ENCODE measurements around the gene CACNA1A.

DNA sequence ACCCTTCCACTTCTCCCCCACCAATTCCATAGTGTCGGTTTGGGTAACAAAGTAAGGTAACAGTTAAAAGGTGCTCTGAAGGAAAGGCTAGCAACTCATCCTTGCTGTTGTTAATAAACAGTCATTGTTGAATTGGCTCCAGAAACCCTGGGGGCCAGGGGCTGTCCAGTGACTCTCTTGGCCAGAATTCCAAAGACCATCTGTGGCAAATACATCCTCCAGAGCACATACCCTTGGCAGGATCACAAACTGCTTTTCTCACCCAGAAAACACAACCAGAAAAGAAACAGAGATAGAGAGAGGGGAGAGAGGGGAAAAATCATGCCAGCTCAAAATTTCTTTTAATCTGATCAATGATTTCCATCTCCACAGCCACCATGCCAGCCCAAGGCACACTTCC lies 22.1 kb downstream of the CACNA1A start:
- TF ChIP-seq, protein P1, sequence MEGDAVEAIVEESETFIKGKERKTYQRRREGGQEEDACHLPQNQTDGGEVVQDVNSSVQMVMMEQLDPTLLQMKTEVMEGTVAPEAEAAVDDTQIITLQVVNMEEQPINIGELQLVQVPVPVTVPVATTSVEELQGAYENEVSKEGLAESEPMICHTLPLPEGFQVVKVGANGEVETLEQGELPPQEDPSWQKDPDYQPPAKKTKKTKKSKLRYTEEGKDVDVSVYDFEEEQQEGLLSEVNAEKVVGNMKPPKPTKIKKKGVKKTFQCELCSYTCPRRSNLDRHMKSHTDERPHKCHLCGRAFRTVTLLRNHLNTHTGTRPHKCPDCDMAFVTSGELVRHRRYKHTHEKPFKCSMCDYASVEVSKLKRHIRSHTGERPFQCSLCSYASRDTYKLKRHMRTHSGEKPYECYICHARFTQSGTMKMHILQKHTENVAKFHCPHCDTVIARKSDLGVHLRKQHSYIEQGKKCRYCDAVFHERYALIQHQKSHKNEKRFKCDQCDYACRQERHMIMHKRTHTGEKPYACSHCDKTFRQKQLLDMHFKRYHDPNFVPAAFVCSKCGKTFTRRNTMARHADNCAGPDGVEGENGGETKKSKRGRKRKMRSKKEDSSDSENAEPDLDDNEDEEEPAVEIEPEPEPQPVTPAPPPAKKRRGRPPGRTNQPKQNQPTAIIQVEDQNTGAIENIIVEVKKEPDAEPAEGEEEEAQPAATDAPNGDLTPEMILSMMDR (IDR thresholded peaks at IDR 0.05): no peak
- no peak for TF ChIP-seq POLR2A (IDR thresholded peaks at IDR 0.05)

All from body of pancreas (tissue), 4 donors.